A673 (cell line): ENCODE measurements around the gene FIBCD1. TPM values are rescaled to one million over a fixed set of nuclear protein-coding genes. Genes with fewer than 3 reads are reported as not detected.
"Not testable (repeated sequence)": the region's sequence is repeated elsewhere in the genome, so short reads cannot be mapped to it uniquely, and the experiment has no call there.

ENCODE experiments used
- BruUV-seq: library from RNA; stranded (reverse); fragments of 400-500 nt; replicated peaks from 2 replicates; lab custom pipeline; 2021; lab: Mats Ljungman, UMichigan
- CTCF ChIA-PET: fragments of 300-600 bp; sonication (Branson Sonifier 250); formaldehyde crosslinking; loops from one replicate; lab custom pipeline; 2022; ENCODE audit warnings: antibody characterized with exemption; lab: Charles Lee
- POLR2A ChIA-PET: fragments of 300-600 bp; sonication (Branson Sonifier 250); formaldehyde crosslinking; loops from one replicate; lab custom pipeline; 2022; ENCODE audit warnings: antibody characterized with exemption; ENCODE audit not compliant: low non-redundant PET; lab: Charles Lee
- DNase-seq: peaks from one replicate; pipeline ENCODE4 v3.0.0-alpha.2; 2015; ENCODE audit warnings: low spot score
- H3K27ac ChIP-seq: fragments of 200-600 bp; sonication (generic); 2 replicates; pipeline ENCODE4 v1.5.1; 2016; ENCODE audit warnings: mixed run types, low read depth, mild to moderate bottlenecking, mixed read lengths, antibody characterized with exemption, low read length; ENCODE audit not compliant: poor library complexity, severe bottlenecking
- H3K27me3 ChIP-seq: fragments of 200-600 bp; sonication (generic); replicated peaks from 2 replicates; pipeline ENCODE4 v1.6.1; 2017; ENCODE audit warnings: mixed run types, low read depth, mild to moderate bottlenecking, mixed read lengths, antibody characterized with exemption, low read length; ENCODE audit not compliant: insufficient read depth, poor library complexity
- H3K36me3 ChIP-seq: fragments of 200-600 bp; sonication (generic); 2 replicates; pipeline ENCODE4 v1.6.1; 2016; ENCODE audit warnings: mixed run types, mild to moderate bottlenecking, mixed read lengths, antibody characterized with exemption, low read length; ENCODE audit not compliant: insufficient read depth, poor library complexity, severe bottlenecking
- H3K4me1 ChIP-seq: fragments of 200-600 bp; sonication (generic); 2 replicates; pipeline ENCODE4 v1.6.1; 2017; ENCODE audit warnings: mixed run types, mild to moderate bottlenecking, mixed read lengths, antibody characterized with exemption, low read length; ENCODE audit not compliant: insufficient read depth, poor library complexity, severe bottlenecking
- H3K4me3 ChIP-seq: fragments of 200-600 bp; sonication (generic); 2 replicates; pipeline ENCODE4 v1.5.1; 2016; ENCODE audit warnings: low read depth, mixed run types, mild to moderate bottlenecking, mixed read lengths, low read length; ENCODE audit not compliant: poor library complexity, severe bottlenecking
- H3K9me3 ChIP-seq: fragments of 200-600 bp; sonication (generic); 2 replicates; pipeline ENCODE4 v1.6.1; 2016; ENCODE audit warnings: mixed run types, low read depth, mild to moderate bottlenecking, mixed read lengths, antibody characterized with exemption, low read length; ENCODE audit not compliant: poor library complexity, severe bottlenecking
- EZH2 ChIP-seq: fragments of 200-600 bp; sonication (generic); IDR thresholded peaks from 2 replicates; pipeline ENCODE4 v1.6.1; 2017; ENCODE audit warnings: borderline replicate concordance, low read depth, mild to moderate bottlenecking, mixed read lengths, antibody characterized with exemption, low read length; ENCODE audit not compliant: poor library complexity, severe bottlenecking
- intact Hi-C: fragments of 100-400 bp; cut with micrococcal nuclease; formaldehyde crosslinking; loops from one replicate; pipeline ENCODE4 v1.10.0; 2022; ENCODE audit not compliant: unreplicated experiment
- total RNA-seq: library from RNA; stranded (reverse); gene quantifications from 2 replicates; pipeline ENCODE4 v1.2.3, GENCODE V29; 2021
- TF ChIP-seq, protein P1 (sequence below): fragments of 300-800, 200-600 bp; sonication (generic); conservative IDR thresholded peaks from 2 replicates; pipeline ENCODE4 v1.5.1; 2017; ENCODE audit warnings: low read depth, mild to moderate bottlenecking, antibody characterized with exemption, low read length, moderate library complexity, mixed read lengths

Gene FIBCD1
- total RNA-seq, 1 experiment from 2014 or later = 0.19 TPM

DNA sequence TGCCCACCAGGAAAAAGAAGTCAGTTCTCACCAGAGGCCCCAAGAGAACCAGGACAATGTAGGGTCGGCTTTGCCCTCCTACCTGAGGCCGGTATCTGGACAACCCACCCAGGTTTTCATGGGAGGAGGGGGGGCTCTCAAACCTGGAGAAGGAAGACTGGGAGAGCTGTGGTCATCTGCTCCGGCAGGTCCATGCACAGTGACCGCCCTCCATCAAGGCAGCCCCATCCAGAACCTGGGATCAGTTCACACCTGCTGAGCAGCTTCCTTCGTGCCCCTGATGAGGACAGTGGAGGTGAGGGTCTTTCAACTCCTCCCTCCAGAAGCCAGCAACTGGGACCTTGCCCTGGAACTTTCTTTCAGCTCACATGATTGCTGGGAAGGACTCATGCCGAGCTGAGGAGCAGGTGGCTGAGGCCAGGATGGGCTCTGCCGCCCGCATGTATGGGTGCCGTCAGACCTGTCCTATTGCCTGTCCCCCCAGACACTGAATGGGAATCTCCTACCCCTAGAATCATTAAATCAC, 20.8 kb upstream of the FIBCD1 start:
- ChIA-PET POLR2A (no interaction called here), CTCF (no interaction called here)
- Histone ChIP-seq H3K4me3 (no peak overlapping the region), H3K9me3 (peaks cover 7% of the 10 kb centered on the region), H3K36me3 (no peaks in the 10 kb centered on the region), H3K27me3 (no peaks in the 10 kb centered on the region), H3K27ac (no peak overlapping the region), H3K4me1 (peaks cover 9% of the 10 kb centered on the region)
- intact Hi-C loops = no loop called here
- no peak for DNase-seq
- no TSS peak for BruUV-seq
- TF ChIP-seq, protein P1, sequence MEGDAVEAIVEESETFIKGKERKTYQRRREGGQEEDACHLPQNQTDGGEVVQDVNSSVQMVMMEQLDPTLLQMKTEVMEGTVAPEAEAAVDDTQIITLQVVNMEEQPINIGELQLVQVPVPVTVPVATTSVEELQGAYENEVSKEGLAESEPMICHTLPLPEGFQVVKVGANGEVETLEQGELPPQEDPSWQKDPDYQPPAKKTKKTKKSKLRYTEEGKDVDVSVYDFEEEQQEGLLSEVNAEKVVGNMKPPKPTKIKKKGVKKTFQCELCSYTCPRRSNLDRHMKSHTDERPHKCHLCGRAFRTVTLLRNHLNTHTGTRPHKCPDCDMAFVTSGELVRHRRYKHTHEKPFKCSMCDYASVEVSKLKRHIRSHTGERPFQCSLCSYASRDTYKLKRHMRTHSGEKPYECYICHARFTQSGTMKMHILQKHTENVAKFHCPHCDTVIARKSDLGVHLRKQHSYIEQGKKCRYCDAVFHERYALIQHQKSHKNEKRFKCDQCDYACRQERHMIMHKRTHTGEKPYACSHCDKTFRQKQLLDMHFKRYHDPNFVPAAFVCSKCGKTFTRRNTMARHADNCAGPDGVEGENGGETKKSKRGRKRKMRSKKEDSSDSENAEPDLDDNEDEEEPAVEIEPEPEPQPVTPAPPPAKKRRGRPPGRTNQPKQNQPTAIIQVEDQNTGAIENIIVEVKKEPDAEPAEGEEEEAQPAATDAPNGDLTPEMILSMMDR = no peak
- TF ChIP-seq EZH2 = no peak

DNA sequence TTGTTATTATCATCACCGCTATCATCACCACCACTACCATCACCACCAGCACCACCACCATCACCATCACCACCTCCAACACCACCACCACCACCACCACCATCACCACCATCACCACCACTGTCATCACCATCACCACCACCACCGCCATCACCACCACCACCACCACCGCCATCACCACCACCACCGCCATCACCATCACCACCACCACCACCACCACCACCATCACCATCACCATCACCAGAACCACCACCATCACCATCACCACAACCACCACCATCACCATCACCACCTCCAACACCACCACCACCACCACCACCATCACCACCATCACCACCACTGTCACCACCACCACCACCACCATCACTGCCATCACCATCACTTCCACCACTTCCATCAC, 19.5 kb upstream of the FIBCD1 start:
- CTCF ChIA-PET, H3K4me3 ChIP-seq, H3K9me3 ChIP-seq, DNase-seq, POLR2A ChIA-PET, intact Hi-C loops, BruUV-seq, H3K36me3 ChIP-seq, H3K27me3 ChIP-seq, H3K4me1 ChIP-seq, H3K27ac ChIP-seq: not testable (repeated sequence)

DNA sequence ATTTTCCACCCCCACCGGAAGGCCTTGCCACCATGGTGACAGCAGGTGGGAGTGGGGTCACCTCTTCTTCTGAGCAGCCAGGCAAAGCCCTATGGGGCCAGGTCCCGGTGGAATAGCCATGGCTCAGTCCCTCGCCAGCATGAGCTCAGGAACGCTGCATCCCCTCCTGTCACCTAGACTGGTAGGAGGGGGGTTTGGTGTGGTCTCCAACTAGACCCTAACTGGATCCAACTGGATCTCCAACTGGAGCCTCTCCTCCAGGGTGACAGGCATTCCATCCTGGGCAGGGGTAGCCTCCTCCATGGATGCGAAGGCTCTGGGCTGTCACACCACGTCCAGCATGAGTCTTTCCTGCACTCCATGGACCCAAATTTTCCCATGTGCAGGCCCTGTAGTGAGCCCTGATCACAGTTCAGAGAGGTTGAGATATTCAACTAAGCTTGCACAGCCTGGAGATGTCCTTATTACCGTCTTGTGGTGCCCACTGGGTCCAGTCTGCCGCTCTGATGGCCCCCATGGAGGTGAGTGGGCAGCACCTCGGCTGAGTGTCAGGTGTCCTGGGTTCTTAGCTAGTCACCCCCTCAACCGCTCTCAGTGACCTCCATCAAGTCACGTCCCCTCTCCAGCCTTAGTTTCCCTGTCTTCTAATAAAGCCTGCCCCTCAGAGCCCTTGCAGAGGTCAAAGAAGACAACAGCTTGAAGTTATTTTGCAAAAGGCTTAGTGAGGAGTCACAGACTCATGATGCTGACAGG, 18.6 kb upstream of the FIBCD1 start:
- POLR2A ChIA-PET = no interaction called here
- BruUV-seq = no TSS peak
- CTCF ChIA-PET = interaction anchor here (0.6 kb wide), 1 partner anchor 89 kb away, joined by 3 read pairs; no protein-coding TSS in a partner anchor
- Histone ChIP-seq H3K4me1 (peaks cover 4% of the 10 kb centered on the region), H3K27me3 (no peaks in the 10 kb centered on the region), H3K4me3 (no peak overlapping the region), H3K27ac (no peak overlapping the region), H3K36me3 (no peaks in the 10 kb centered on the region), H3K9me3 (peaks cover 7% of the 10 kb centered on the region)
- TF ChIP-seq, protein P1 = no peak
- TF ChIP-seq EZH2 = no peak
- DNase-seq = no peak
- intact Hi-C loops = no loop called here
